ENCODE results near the gene UTP25.

DNA sequence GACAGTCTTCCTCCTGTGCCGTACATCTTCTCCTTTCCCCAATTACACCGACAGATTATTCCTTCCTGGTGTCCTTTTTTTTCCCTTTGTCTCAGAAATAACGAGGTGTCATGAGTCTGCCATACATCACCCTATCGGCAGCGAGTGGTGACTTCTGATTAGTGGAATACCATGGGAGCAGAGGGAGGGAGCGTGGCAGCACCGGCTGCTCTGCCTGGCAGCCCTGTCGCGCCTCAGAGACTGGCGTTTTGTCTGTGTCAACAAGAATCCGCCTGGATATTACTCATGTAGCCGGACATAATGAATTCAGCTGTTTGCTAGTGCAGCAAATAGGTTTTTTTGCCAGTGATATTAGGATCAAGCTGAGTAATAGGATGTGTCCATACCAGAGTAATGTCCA, 51.8 kb downstream of the UTP25 start:
- no peak for TF ChIP-seq CTCF (IDR thresholded peaks at IDR 0.05)
- TF ChIP-seq EZH2phosphoT487 (IDR thresholded peaks at IDR 0.05), result no peak

Data from neural progenitor cell (in vitro differentiated cells).